Activated CD8-positive, alpha-beta memory T cell treated with anti-CD3 and anti-CD28 coated beads for 36 hours (primary cell): Measurements from ENCODE around the gene TOP1. TPM values are rescaled to one million over a fixed set of nuclear protein-coding genes. Genes with fewer than 3 reads are reported as not detected.

ENCODE experiments used
- CTCF ChIA-PET: fragments of 350-600 bp; sonication (Branson Sonifier 250); formaldehyde crosslinking; loops from one replicate; lab custom pipeline; 2021; ENCODE audit warnings: antibody characterized with exemption; lab: Charles Lee
- POLR2A ChIA-PET: fragments of 350-600 bp; sonication (Branson Sonifier 250); formaldehyde crosslinking; loops from one replicate; lab custom pipeline; 2021; ENCODE audit warnings: antibody characterized with exemption; lab: Charles Lee
- total RNA-seq, 2 experiments: library from RNA; stranded (reverse); gene quantifications; one replicate each; pipeline ENCODE4 v1.2.3, GENCODE V29; 2021

TOP1 gene
- total RNA-seq, 2 experiments from 2014 or later, result 101 to 102 TPM

DNA sequence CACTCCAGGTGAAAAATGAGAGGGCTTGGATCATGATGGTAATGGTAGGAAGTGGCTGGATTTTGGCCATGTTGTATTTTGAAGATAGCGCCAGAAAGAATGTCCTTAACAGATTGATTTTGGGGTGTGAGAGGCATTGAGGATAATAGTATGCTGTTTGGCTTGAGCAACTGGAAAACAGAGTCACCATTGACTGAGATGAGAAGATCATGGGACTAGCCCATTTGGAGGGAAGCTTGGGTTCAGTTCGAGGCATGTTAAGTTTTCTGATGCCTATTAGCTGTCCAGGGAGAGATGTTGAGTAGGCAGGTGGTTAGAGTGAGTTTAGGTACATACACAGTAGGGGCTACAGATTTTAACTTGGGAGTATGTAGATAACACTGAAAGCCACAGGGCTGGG, 132.1 kb downstream of the TOP1 start:
- CTCF ChIA-PET, result interaction anchor here (1.0 to 1.3 kb wide), 4 partner anchors 10 to 110 kb away, joined by 3 read pairs; no protein-coding TSS in a partner anchor

DNA sequence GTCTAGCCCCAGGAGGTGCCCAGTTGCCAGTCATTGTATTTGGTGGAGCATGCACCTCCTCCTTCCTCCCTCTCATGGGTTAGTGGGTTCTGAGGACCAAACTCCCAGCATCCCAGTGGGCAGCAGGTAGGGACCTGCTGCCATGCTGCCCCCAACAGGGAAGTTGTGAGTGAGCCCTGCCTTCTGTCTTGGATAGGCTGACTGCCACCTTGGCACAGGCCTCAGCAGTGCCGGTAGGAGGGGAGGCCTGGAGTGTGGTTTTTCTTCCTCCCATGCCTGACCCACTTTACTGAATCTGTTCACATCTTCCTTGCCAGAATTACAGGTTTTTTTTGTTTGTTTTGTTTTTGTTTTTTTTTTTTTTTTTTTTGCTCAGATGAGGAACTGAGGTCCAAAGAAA, 133.3 kb downstream of the TOP1 start:
- CTCF ChIA-PET, result interaction anchor here (0.7 to 2.1 kb wide), 3 partner anchors 11 to 112 kb away, joined by 3 to 11 read pairs (median 3); no protein-coding TSS in a partner anchor
- POLR2A ChIA-PET, result no interaction called here

More for the DNA sequence above, 132.1 kb downstream of the TOP1 start:
- POLR2A ChIA-PET, result no interaction called here

DNA sequence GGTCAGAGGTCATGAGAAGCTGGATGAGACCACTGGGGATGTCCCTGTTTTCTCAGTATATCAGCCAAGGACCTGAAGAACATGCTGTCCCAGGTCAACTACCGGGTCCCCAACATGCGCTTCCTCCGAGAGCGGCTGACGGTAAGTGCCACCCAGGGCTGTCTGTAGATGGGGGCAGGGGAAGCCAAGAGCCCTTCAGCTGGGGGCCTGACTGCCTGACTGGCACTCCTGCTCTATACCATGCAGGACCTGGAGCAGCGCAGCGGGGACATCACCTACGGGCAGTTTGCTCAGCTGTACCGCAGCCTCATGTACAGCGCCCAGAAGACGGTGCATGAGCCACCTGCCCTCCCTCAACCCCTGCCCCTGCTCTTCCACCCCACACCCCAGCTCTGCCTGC, 133.8 kb downstream of the TOP1 start:
- ChIA-PET CTCF (interaction anchor here (0.7 to 2.1 kb wide), 2 partner anchors 10 to 26 kb away, joined by 3 to 11 read pairs; no protein-coding TSS in a partner anchor), POLR2A (no interaction called here)

DNA sequence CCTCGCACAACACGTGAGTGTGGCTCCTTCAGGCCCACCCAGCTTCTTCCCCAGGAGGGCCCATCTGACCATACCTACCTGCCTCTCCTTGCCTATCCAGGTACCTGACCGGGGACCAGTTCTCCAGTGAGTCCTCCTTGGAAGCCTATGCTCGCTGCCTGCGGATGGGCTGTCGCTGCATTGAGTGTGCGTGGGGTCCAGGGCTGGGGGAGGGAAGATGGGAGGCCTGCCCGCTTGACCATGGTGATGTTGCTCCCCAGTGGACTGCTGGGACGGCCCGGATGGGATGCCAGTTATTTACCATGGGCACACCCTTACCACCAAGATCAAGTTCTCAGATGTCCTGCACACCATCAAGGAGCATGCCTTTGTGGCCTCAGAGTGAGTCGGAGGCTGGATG, 135.2 kb downstream of the TOP1 start:
- CTCF ChIA-PET, result interaction anchor here (1.0 to 2.1 kb wide), 2 partner anchors 9 to 29 kb away, joined by 5 to 11 read pairs; no protein-coding TSS in a partner anchor
- POLR2A ChIA-PET, result no interaction called here

- POLR2A ChIA-PET, result no interaction called here
- CTCF ChIA-PET, result interaction anchor here (1.0 kb wide), 1 partner anchor 8 kb away, joined by 3 read pairs; no protein-coding TSS in a partner anchor
These were observed 136.6 kb downstream of the TOP1 start for GRCh38 chr20:41165001-41165882.

DNA sequence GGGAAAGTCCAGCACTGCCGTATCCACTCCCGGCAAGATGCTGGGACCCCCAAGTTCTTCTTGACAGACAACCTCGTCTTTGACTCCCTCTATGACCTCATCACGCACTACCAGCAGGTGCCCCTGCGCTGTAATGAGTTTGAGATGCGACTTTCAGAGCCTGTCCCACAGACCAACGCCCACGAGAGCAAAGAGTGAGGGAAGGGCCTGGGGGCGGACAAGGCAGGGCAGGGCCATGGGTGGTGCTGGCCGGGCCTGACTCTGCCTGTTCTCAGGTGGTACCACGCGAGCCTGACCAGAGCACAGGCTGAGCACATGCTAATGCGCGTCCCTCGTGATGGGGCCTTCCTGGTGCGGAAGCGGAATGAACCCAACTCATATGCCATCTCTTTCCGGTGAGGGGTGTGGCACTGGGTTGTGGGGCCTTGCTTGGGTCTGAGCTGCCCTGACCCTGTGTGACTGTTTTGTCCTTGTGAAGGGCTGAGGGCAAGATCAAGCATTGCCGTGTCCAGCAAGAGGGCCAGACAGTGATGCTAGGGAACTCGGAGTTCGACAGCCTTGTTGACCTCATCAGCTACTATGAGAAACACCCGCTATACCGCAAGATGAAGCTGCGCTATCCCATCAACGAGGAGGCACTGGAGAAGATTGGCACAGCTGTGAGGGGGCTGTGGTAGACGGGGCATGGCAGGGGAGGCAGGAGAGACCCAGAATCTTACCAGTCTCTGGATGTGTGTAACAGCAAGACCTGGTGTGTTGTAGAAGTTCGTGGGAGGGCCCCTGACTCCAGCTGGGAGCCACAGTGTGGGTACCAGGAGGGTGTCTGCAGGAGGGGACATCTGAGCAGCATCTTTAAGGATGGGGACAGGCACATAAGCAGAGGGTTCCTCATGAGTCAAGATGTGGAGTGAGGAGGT, 137.8 kb downstream of the TOP1 start:
- POLR2A ChIA-PET, result no interaction called here
- CTCF ChIA-PET, result interaction anchor here (0.6 kb wide), 1 partner anchor 171 kb away, joined by 4 read pairs; no protein-coding TSS in a partner anchor

DNA sequence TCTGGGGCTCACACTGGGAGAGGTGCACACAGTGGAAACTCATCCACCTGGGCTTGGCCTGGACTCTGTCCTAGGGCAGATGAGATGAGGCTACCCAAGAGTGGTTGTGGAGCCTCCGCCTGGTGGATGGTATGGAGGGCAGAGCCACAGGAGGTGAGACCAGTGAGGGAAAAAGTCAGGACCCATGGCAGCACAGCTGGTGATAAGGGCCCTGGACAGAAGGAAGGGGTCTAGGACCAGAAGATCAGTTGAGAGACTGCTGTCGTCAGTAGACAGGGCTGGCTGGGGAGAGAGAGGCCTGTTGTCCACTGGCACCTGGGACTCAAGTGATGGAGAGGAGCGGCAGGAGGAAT, 138.5 kb downstream of the TOP1 start:
- CTCF ChIA-PET, result interaction anchor here (0.6 kb wide), 1 partner anchor 170 kb away, joined by 4 read pairs; no protein-coding TSS in a partner anchor
- POLR2A ChIA-PET, result no interaction called here

- CTCF ChIA-PET, result no interaction called here
- POLR2A ChIA-PET, result no interaction called here
These were observed 139.0 kb downstream of the TOP1 start for GRCh38 chr20:41167481-41168253.

GRCh38 chr20:41168281-41169161, 139.9 kb downstream of the TOP1 start:
- ChIA-PET CTCF (no interaction called here), POLR2A (interaction anchor here (1.2 kb wide), 1 partner anchor 11 kb away, joined by 4 read pairs; no protein-coding TSS in a partner anchor)

- CTCF ChIA-PET, result interaction anchor here (0.7 kb wide), 1 partner anchor 11 kb away, joined by 3 read pairs; no protein-coding TSS in a partner anchor
- POLR2A ChIA-PET, result interaction anchor here (1.2 kb wide), 1 partner anchor 12 kb away, joined by 4 read pairs; no protein-coding TSS in a partner anchor
These were observed 140.6 kb downstream of the TOP1 start for GRCh38 chr20:41169162-41169690.

DNA sequence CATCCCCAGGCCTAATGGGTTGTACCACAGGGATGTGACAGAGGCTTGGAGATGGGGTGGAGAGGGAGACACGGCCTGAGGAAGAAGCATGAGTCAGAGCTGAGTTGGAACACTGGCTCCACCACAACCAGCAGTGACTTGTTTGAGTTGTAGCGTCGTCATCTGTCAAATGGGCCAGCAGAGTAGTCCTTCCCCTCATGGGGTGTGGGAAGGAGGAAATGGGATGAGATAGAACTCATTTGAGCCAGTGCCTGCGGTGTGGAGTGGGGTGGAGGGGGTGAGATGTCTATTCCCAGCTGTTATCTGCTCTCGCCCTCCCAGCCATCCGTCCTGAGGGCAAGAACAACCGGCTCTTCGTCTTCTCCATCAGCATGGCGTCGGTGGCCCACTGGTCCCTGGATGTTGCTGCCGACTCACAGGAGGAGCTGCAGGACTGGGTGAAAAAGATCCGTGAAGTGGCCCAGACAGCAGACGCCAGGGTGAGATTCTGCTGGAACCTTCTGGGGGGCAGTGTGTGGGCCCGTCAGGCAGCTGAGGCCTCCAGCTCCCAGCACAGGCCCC, 141.2 kb downstream of the TOP1 start:
- ChIA-PET CTCF (interaction anchor here (0.7 kb wide), 1 partner anchor 12 kb away, joined by 3 read pairs; no protein-coding TSS in a partner anchor), POLR2A (interaction anchor here (1.2 kb wide), 1 partner anchor 12 kb away, joined by 4 read pairs; no protein-coding TSS in a partner anchor)

GRCh38 chr20:41170386-41171105, 141.9 kb downstream of the TOP1 start:
- CTCF ChIA-PET, result interaction anchor here (0.7 to 1.8 kb wide), 2 partner anchors 170 to 1173 kb away, joined by 4 to 8 read pairs; partner anchors contain the start of gene LPIN3
- POLR2A ChIA-PET, result no interaction called here

DNA sequence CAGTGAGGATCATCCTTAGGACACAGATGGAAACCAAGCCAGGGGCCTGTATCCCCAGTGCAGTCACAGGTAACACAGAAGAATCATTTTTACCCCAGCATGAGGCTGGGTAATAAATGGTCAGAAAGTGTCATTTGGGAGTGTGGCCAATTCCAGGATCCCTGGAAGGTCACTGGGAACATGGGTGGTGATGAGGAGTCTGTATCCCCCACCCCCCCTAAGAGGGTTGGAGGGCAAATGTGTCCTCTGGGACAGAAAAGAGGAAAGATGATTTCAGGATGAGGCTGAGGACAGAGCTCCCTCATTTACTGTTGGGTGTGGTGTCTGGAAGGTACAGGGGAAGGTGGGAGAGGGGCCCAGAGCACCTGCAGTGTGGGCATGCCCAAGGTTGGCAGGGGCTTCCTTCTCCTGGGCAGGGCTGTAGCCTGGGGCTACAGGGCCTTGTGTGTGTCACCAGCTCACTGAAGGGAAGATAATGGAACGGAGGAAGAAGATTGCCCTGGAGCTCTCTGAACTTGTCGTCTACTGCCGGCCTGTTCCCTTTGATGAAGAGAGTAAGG, 143.2 kb downstream of the TOP1 start:
- ChIA-PET CTCF (interaction anchor here (1.6 to 2.5 kb wide), 5 partner anchors 9 to 169 kb away, joined by 7 to 13 read pairs (median 11); partner anchors contain the start of gene LPIN3), POLR2A (no interaction called here)

GRCh38 chr20:41172296-41173140, 143.9 kb downstream of the TOP1 start:
- ChIA-PET CTCF (interaction anchor here (0.7 to 2.5 kb wide), 17 partner anchors 8 to 442 kb away, joined by 3 to 18 read pairs (median 4); partner anchors contain the start of gene LPIN3), POLR2A (no interaction called here)
